ENCODE data around the gene MZF1.

DNA sequence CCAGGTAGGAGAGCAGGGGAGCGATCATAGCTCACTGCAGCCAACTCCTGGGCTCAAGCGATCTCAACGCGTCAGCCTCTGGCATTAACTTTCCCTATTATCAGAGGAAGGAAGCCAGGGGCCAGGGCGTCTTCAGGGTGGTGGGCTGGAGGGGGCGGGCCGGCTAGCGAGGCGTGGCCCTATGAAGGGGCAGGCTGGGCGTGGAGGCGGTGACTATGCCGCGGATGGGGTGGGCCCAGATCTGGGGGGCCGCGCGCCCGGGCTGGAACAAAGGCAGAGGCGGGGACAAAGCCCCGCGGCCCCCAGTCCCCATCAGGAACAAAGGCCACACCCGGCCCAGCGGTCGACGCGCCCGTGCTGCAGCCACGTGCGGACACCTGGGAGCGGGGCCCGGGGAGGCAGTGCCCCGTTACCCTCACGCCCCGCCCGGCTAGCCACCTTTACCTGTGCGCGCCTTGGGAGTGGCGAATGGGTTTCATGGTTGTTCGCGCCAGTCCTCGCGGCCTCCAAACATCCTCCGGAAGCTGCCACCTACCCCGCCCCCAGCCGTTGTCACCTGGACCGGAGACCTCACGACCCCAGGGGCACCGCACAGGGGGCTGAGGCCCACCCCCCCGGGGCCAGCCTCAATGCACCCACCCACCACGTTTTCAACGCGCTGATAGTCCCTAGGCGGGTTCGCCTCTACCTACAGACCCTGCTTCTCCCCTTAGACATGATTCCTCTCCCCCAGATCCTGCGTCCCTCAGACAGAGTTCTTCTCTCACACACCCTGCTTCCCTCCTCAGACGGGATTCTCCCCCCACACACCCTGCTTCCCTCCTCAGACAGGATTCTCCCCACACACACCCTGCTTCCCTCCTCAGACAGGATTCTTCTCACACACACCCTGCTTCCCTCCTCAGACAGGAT is 34.6 kb downstream of the MZF1 start:
- TF ChIP-seq, protein P1, sequence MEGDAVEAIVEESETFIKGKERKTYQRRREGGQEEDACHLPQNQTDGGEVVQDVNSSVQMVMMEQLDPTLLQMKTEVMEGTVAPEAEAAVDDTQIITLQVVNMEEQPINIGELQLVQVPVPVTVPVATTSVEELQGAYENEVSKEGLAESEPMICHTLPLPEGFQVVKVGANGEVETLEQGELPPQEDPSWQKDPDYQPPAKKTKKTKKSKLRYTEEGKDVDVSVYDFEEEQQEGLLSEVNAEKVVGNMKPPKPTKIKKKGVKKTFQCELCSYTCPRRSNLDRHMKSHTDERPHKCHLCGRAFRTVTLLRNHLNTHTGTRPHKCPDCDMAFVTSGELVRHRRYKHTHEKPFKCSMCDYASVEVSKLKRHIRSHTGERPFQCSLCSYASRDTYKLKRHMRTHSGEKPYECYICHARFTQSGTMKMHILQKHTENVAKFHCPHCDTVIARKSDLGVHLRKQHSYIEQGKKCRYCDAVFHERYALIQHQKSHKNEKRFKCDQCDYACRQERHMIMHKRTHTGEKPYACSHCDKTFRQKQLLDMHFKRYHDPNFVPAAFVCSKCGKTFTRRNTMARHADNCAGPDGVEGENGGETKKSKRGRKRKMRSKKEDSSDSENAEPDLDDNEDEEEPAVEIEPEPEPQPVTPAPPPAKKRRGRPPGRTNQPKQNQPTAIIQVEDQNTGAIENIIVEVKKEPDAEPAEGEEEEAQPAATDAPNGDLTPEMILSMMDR (IDR thresholded peaks at IDR 0.05; ENCODE audit: insufficient read depth, low read length, poor library complexity, severe bottlenecking) = no peak
- no peak for TF ChIP-seq EZH2phosphoT487 (conservative IDR thresholded peaks at IDR 0.05; ENCODE audit: low read length)
